Neuronal stem cell (in vitro differentiated cells): Measurements from ENCODE around the gene SETD2.
"Not testable (repeated sequence)": the region's sequence is repeated elsewhere in the genome, so short reads cannot be mapped to it uniquely, and the experiment has no call there.

Experiments used
- DNase-seq: peaks from one replicate; pipeline ENCODE4 v3.0.0-alpha.2; 2013; ENCODE audit warnings: low spot score
- H2AFZ ChIP-seq: one replicate; pipeline ENCODE4 v1.6.1; 2013; ENCODE audit warnings: mild to moderate bottlenecking, low read length, inconsistent platforms
- H2AK5ac ChIP-seq: 2 replicates; pipeline ENCODE4 v1.6.1; 2013; ENCODE audit warnings: low read depth, mild to moderate bottlenecking, inconsistent platforms, low read length, moderate library complexity, mixed read lengths
- H2BK120ac ChIP-seq: 2 replicates; pipeline ENCODE4 v1.6.1; 2013; ENCODE audit warnings: low read depth, mild to moderate bottlenecking, inconsistent platforms, low read length, moderate library complexity, mixed read lengths
- H2BK12ac ChIP-seq: one replicate; pipeline ENCODE4 v1.6.1; 2013; ENCODE audit warnings: low read length, inconsistent platforms
- H2BK15ac ChIP-seq: 2 replicates; pipeline ENCODE4 v1.6.1; 2013; ENCODE audit warnings: mild to moderate bottlenecking, low read length, inconsistent platforms, mixed read lengths
- H2BK5ac ChIP-seq: one replicate; pipeline ENCODE4 v1.6.1; 2013; ENCODE audit warnings: inconsistent platforms, mild to moderate bottlenecking, low read length, moderate library complexity
- H3K14ac ChIP-seq: one replicate; pipeline ENCODE4 v1.6.1; 2013; ENCODE audit warnings: low read length, inconsistent platforms
- H3K18ac ChIP-seq: 2 replicates; pipeline ENCODE4 v1.6.1; 2013; ENCODE audit warnings: low read length, inconsistent platforms
- H3K23ac ChIP-seq: 2 replicates; pipeline ENCODE4 v1.6.1; 2013; ENCODE audit warnings: low read depth, mild to moderate bottlenecking, mixed read lengths, low read length, inconsistent platforms; ENCODE audit not compliant: poor library complexity
- H3K27ac ChIP-seq: replicated peaks from 3 replicates; pipeline ENCODE4 v1.5.1; 2013; ENCODE audit warnings: low read length, inconsistent platforms
- H3K27me3 ChIP-seq, 3 experiments: 2 replicates each; pipeline ENCODE4 v1.6.1; 2013; ENCODE audit warnings: low read length in 3 of 3, mild to moderate bottlenecking in 2 of 3, inconsistent platforms in 1 of 3, low read depth in 1 of 3, mixed read lengths in 1 of 3, moderate library complexity in 1 of 3; ENCODE audit not compliant: control insufficient read depth in 3 of 3, insufficient read depth in 3 of 3
- H3K36me3 ChIP-seq, 2 donors: replicated peaks in 1 of 2; 2 replicates each; pipeline ENCODE4 v1.6.1; 2013; ENCODE audit warnings: low read length in 2 of 2; ENCODE audit not compliant: control insufficient read depth in 2 of 2, insufficient read depth in 2 of 2
- H3K4ac ChIP-seq: 2 replicates; pipeline ENCODE4 v1.6.1; 2013; ENCODE audit warnings: inconsistent platforms, mild to moderate bottlenecking, low read length, moderate library complexity
- H3K4me1 ChIP-seq, 2 donors: 1 replicate in 1 of 2; 2 replicates in 1 of 2; pipeline ENCODE4 v1.6.1; 2013; ENCODE audit warnings: low read length in 2 of 2, low read depth in 1 of 2; ENCODE audit not compliant: control insufficient read depth in 2 of 2, insufficient read depth in 1 of 2
- H3K4me2 ChIP-seq: one replicate; pipeline ENCODE4 v1.6.1; 2013; ENCODE audit warnings: mild to moderate bottlenecking, low read length, inconsistent platforms; ENCODE audit not compliant: insufficient read depth, poor library complexity, severe bottlenecking
- H3K4me3 ChIP-seq, 2 donors: 2 replicates each; pipeline ENCODE4 v1.5.1; 2013; ENCODE audit warnings: low read length in 2 of 2, mild to moderate bottlenecking in 2 of 2, inconsistent platforms in 1 of 2, moderate library complexity in 1 of 2
- H3K79me1 ChIP-seq: one replicate; pipeline ENCODE4 v1.6.1; 2013; ENCODE audit warnings: low read depth, mild to moderate bottlenecking, inconsistent platforms, low read length, moderate library complexity
- H3K9ac ChIP-seq: one replicate; pipeline ENCODE4 v1.6.1; 2013; ENCODE audit warnings: mild to moderate bottlenecking, low read depth, low read length, inconsistent platforms; ENCODE audit not compliant: poor library complexity
- H3K9me3 ChIP-seq, 2 donors: replicated peaks in 1 of 2; 2 replicates each; pipeline versions ENCODE3 to v1.6.1; 2013; ENCODE audit warnings: low read length in 2 of 2, mild to moderate bottlenecking in 2 of 2, inconsistent platforms in 1 of 2, low read depth in 1 of 2, mixed read lengths in 1 of 2, moderate library complexity in 1 of 2; ENCODE audit not compliant: control insufficient read depth in 2 of 2, insufficient read depth in 1 of 2
- H4K8ac ChIP-seq: one replicate; pipeline ENCODE4 v1.6.1; 2013; ENCODE audit warnings: low read depth, mild to moderate bottlenecking, inconsistent platforms, low read length, moderate library complexity
- H4K91ac ChIP-seq: one replicate; pipeline ENCODE4 v1.6.1; 2013; ENCODE audit warnings: low read length, low read depth, mild to moderate bottlenecking, inconsistent platforms; ENCODE audit not compliant: poor library complexity
- whole genome bisulfite sequencing, 2 donors: extraction: QIAGEN DNeasy Blood & Tissue Kit; methylation state at CpG; one replicate each; pipeline ENCODE4 v1.1.7; 2013; ENCODE audit warnings: missing lambda C conversion rate in 2 of 2, mixed read lengths in 1 of 2; ENCODE audit not compliant: insufficient read length in 2 of 2, insufficient replicate concordance in 1 of 2; ENCODE audit errors: extremely low coverage in 2 of 2; 5-methylcytosine and 5-hydroxymethylcytosine counted together

SETD2 gene

DNA sequence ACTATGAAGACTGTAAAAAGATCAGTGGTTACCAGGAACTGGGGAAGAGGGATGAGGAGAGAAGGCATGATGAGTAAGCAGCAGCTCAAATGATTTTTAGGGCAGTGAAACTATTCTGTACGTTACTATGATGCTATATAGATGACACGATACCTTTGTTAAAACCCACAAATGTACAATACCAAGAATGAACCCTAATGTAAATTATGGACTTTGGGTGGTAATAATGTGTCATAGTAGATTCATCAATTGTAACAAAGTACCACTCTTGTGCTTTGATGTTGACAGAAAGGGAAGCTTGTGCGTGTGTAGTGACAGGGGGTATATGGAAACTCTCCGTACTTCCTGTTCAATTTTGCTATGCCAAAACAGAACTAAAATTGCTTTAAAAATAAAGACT, 132.9 kb downstream of the SETD2 start:
- H3K9ac ChIP-seq, H2BK12ac ChIP-seq, H3K27ac ChIP-seq, H4K91ac ChIP-seq, H3K79me1 ChIP-seq, H3K27me3 ChIP-seq, DNase-seq, H3K4me2 ChIP-seq, H3K4me1 ChIP-seq, H2AFZ ChIP-seq, H3K18ac ChIP-seq, H2AK5ac ChIP-seq, H2BK15ac ChIP-seq, H4K8ac ChIP-seq, H2BK120ac ChIP-seq, H3K14ac ChIP-seq, H3K9me3 ChIP-seq, H3K4me3 ChIP-seq, H3K4ac ChIP-seq, H2BK5ac ChIP-seq, H3K23ac ChIP-seq: not testable (repeated sequence)
- H3K36me3 ChIP-seq, result peaks cover 4 to 78% of the 10 kb centered on the region in 2 donors
- WGBS, 2 donors, result no CpG with 5 or more reads among the region's 4 CpGs

GRCh38 chr3:47028667-47029066, 135.2 kb downstream of the SETD2 start:
- Histone ChIP-seq H4K8ac (no peak overlapping the region), H2BK12ac (no peak overlapping the region), H3K4me3 (no peak overlapping the region), H3K18ac (no peak overlapping the region), H2BK120ac (no peak overlapping the region), H3K27me3 (no peaks in the 10 kb centered on the region), H2BK15ac (no peak overlapping the region), H3K4ac (no peak overlapping the region), H3K23ac (no peak overlapping the region), H3K36me3 (peaks cover 0 to 54% of the 10 kb centered on the region in 2 donors), H2AFZ (no peak overlapping the region), H4K91ac (no peak overlapping the region), H3K4me2 (no peak overlapping the region), H3K27ac (no peak overlapping the region), H3K9ac (no peak overlapping the region), H3K79me1 (peaks cover 2% of the 10 kb centered on the region), H2AK5ac (no peak overlapping the region), H2BK5ac (no peak overlapping the region), H3K4me1 (peaks cover 0 to 5% of the 10 kb centered on the region in 2 donors), H3K14ac (no peak overlapping the region), H3K9me3 (no peaks in the 10 kb centered on the region)
- WGBS, 2 donors, result no CpG with 5 or more reads among the region's 1 CpG
- DNase-seq, result no peak

- no peak for DNase-seq
- Histone ChIP-seq H3K27me3 (no peaks in the 10 kb centered on the region), H2AFZ (no peak overlapping the region), H2BK120ac (no peak overlapping the region), H3K27ac (no peak overlapping the region), H4K91ac (no peak overlapping the region), H3K4ac (no peak overlapping the region), H3K79me1 (peaks cover 2% of the 10 kb centered on the region), H3K14ac (no peak overlapping the region), H3K36me3 (peaks cover 0 to 51% of the 10 kb centered on the region in 2 donors), H2AK5ac (no peak overlapping the region), H3K9ac (no peak overlapping the region), H2BK12ac (no peak overlapping the region), H3K18ac (no peak overlapping the region), H3K4me1 (peaks cover 0 to 5% of the 10 kb centered on the region in 2 donors), H3K4me2 (no peak overlapping the region), H3K9me3 (no peaks in the 10 kb centered on the region), H2BK5ac (no peak overlapping the region), H2BK15ac (no peak overlapping the region), H3K23ac (no peak overlapping the region), H3K4me3 (no peak overlapping the region), H4K8ac (no peak overlapping the region)
- no CpG with 5 or more reads among the region's 3 CpGs for WGBS, 2 donors
Observed at GRCh38 chr3:47028146-47028545, 135.8 kb downstream of the SETD2 start.

- H3K4me3 ChIP-seq, H3K4me2 ChIP-seq, H4K8ac ChIP-seq, H3K79me1 ChIP-seq, H2AFZ ChIP-seq, H3K14ac ChIP-seq, H3K9me3 ChIP-seq, H3K9ac ChIP-seq, H3K27ac ChIP-seq, H2BK15ac ChIP-seq, DNase-seq, H3K18ac ChIP-seq, H3K27me3 ChIP-seq, H4K91ac ChIP-seq, H3K4me1 ChIP-seq, H2BK120ac ChIP-seq, H3K4ac ChIP-seq, H2BK12ac ChIP-seq, H3K23ac ChIP-seq, H2BK5ac ChIP-seq, H2AK5ac ChIP-seq: not testable (repeated sequence)
- no CpG with 5 or more reads among the region's 1 CpG for WGBS, 2 donors
- peaks cover 0 to 37% of the 10 kb centered on the region in 2 donors for H3K36me3 ChIP-seq
Observed at GRCh38 chr3:47026432-47026831, 137.5 kb downstream of the SETD2 start.
